Measurements from ENCODE around the gene CASTOR2. TPM values are rescaled to one million over a fixed set of nuclear protein-coding genes. Genes with fewer than 3 reads are reported as not detected.

Gene CASTOR2
- total RNA-seq, 1 donor from 2014 or later, result 9.6 TPM

GRCh38 chr7:75039709-75040108 is 75.2 kb downstream of the CASTOR2 start:
- Mint-ChIP-seq H3K4me1 (ENCODE audit: low read depth) (peaks cover 5% of the 10 kb centered on the region), H3K27me3 (ENCODE audit: low read depth) (no peaks in the 10 kb centered on the region), H3K9me3 (ENCODE audit: low read depth) (no peaks in the 10 kb centered on the region), H3K27ac (ENCODE audit: unreplicated experiment) (no peak overlapping the region), H3K36me3 (ENCODE audit: low read depth) (peaks cover 8% of the 10 kb centered on the region), H3K4me3 (ENCODE audit: unreplicated experiment) (no peak overlapping the region)
- no peak for DNase-seq (ENCODE audit: low spot score)
- no peak for TF ChIP-seq CTCF (IDR thresholded peaks at IDR 0.05)

GRCh38 chr7:75040512-75040911 is 76.0 kb downstream of the CASTOR2 start:
- Mint-ChIP-seq H3K27ac (ENCODE audit: unreplicated experiment) (no peak overlapping the region), H3K9me3 (ENCODE audit: low read depth) (no peaks in the 10 kb centered on the region), H3K27me3 (ENCODE audit: low read depth) (no peaks in the 10 kb centered on the region), H3K36me3 (ENCODE audit: low read depth) (peaks cover 8% of the 10 kb centered on the region), H3K4me3 (ENCODE audit: unreplicated experiment) (no peak overlapping the region), H3K4me1 (ENCODE audit: low read depth) (peaks cover 5% of the 10 kb centered on the region)
- no peak for DNase-seq (ENCODE audit: low spot score)
- TF ChIP-seq CTCF (IDR thresholded peaks at IDR 0.05), result no peak

- TF ChIP-seq CTCF (IDR thresholded peaks at IDR 0.05), result no peak
- Mint-ChIP-seq H3K36me3 (ENCODE audit: low read depth) (peaks cover 9% of the 10 kb centered on the region), H3K9me3 (ENCODE audit: low read depth) (no peaks in the 10 kb centered on the region), H3K27ac (ENCODE audit: unreplicated experiment) (no peak overlapping the region), H3K4me1 (ENCODE audit: low read depth) (peaks cover 11% of the 10 kb centered on the region), H3K27me3 (ENCODE audit: low read depth) (no peaks in the 10 kb centered on the region), H3K4me3 (ENCODE audit: unreplicated experiment) (no peak overlapping the region)
- no peak for DNase-seq (ENCODE audit: low spot score)
Measured at GRCh38 chr7:75042286-75042685, 77.8 kb downstream of the CASTOR2 start.

GRCh38 chr7:75042831-75043703 is 78.6 kb downstream of the CASTOR2 start:
- TF ChIP-seq CTCF (IDR thresholded peaks at IDR 0.05), result no peak
- no peak for DNase-seq (ENCODE audit: low spot score)
- peaks cover 12% of the 10 kb centered on the region for H3K4me1 Mint-ChIP-seq (ENCODE audit: low read depth)
- peaks cover 9% of the 10 kb centered on the region for H3K36me3 Mint-ChIP-seq (ENCODE audit: low read depth)
- H3K4me3 Mint-ChIP-seq (ENCODE audit: unreplicated experiment), result no peak overlapping the region
- no peak overlapping the region for H3K27ac Mint-ChIP-seq (ENCODE audit: unreplicated experiment)
- no peaks in the 10 kb centered on the region for H3K27me3 Mint-ChIP-seq (ENCODE audit: low read depth)
- no peaks in the 10 kb centered on the region for H3K9me3 Mint-ChIP-seq (ENCODE audit: low read depth)

- DNase-seq (ENCODE audit: low spot score), result no peak
- Mint-ChIP-seq H3K36me3 (ENCODE audit: low read depth) (peaks cover 17% of the 10 kb centered on the region), H3K4me3 (ENCODE audit: unreplicated experiment) (no peak overlapping the region), H3K27ac (ENCODE audit: unreplicated experiment) (no peak overlapping the region), H3K9me3 (ENCODE audit: low read depth) (no peaks in the 10 kb centered on the region), H3K27me3 (ENCODE audit: low read depth) (no peaks in the 10 kb centered on the region), H3K4me1 (ENCODE audit: low read depth) (peaks cover 25% of the 10 kb centered on the region)
- no peak for TF ChIP-seq CTCF (IDR thresholded peaks at IDR 0.05)
Measured at GRCh38 chr7:75045881-75046280, 81.4 kb downstream of the CASTOR2 start.
